Loucy (cell line): Measurements from ENCODE around the gene OTOS.

Experiments
- H2AFZ ChIP-seq: fragments of 200-600 bp; sonication (generic); 2 replicates; pipeline ENCODE4 v1.6.0; 2016; ENCODE audit warnings: antibody characterized with exemption, mild to moderate bottlenecking, low read length, moderate library complexity
- H3F3A ChIP-seq: fragments of 200-600 bp; 2 replicates; pipeline ENCODE4 v1.6.0; 2016; ENCODE audit warnings: antibody characterized with exemption, low read depth, mild to moderate bottlenecking
- H3K27me3 ChIP-seq: fragments of 200-600 bp; sonication (generic); 2 replicates; pipeline ENCODE4 v1.6.1; 2014; ENCODE audit warnings: low read length, mild to moderate bottlenecking; ENCODE audit not compliant: insufficient read depth, poor library complexity, severe bottlenecking
- H3K36me3 ChIP-seq: fragments of 200-600 bp; sonication (generic); 2 replicates; pipeline ENCODE4 v1.6.1; 2016; ENCODE audit warnings: low read length; ENCODE audit not compliant: insufficient read depth
- H3K4me1 ChIP-seq: fragments of 200-600 bp; sonication (generic); 2 replicates; pipeline ENCODE4 v1.5.1; 2014; ENCODE audit warnings: low read length, mild to moderate bottlenecking; ENCODE audit not compliant: insufficient read depth, poor library complexity, severe bottlenecking
- H3K4me2 ChIP-seq: fragments of 200-600 bp; sonication (generic); 2 replicates; pipeline ENCODE4 v1.6.0; 2014; ENCODE audit warnings: antibody characterized with exemption, low read length, low read depth, mild to moderate bottlenecking; ENCODE audit not compliant: poor library complexity, severe bottlenecking
- H3K4me3 ChIP-seq: fragments of 200-600 bp; sonication (generic); 2 replicates; pipeline ENCODE4 v1.5.1; 2014; ENCODE audit warnings: low read length, mild to moderate bottlenecking, mixed read lengths; ENCODE audit not compliant: poor library complexity, severe bottlenecking
- H3K79me2 ChIP-seq: fragments of 200-600 bp; sonication (generic); 2 replicates; pipeline ENCODE4 v1.6.1; 2014; ENCODE audit warnings: low read length; ENCODE audit not compliant: insufficient read depth
- H3K9ac ChIP-seq: fragments of 200-600 bp; sonication (generic); 2 replicates; pipeline ENCODE4 v1.6.0; 2014; ENCODE audit warnings: mild to moderate bottlenecking, low read depth, low read length, moderate library complexity; ENCODE audit not compliant: poor library complexity, severe bottlenecking
- H3K9me2 ChIP-seq: fragments of 200-600 bp; sonication (generic); replicated peaks from 2 replicates; pipeline ENCODE4 v1.6.1; 2016; ENCODE audit warnings: low read depth, low read length, mixed read lengths
- H3K9me3 ChIP-seq: fragments of 200-600 bp; sonication (generic); 2 replicates; pipeline ENCODE4 v1.6.1; 2014; ENCODE audit warnings: mild to moderate bottlenecking, antibody characterized with exemption, low read length, low read depth; ENCODE audit not compliant: insufficient read depth
- H4K20me1 ChIP-seq: fragments of 200-600 bp; sonication (generic); 2 replicates; pipeline ENCODE4 v1.6.0; 2014; ENCODE audit warnings: antibody characterized with exemption, low read length, mild to moderate bottlenecking; ENCODE audit not compliant: insufficient read depth, poor library complexity, severe bottlenecking
- EZH2phosphoT487 ChIP-seq: fragments of 200-600 bp; IDR thresholded peaks from 2 replicates; pipeline ENCODE4 v1.6.1; 2018; ENCODE audit warnings: antibody characterized with exemption, mild to moderate bottlenecking, moderate library complexity, borderline replicate concordance
- TF ChIP-seq, protein P1 (sequence below): fragments of 200-600 bp; sonication (generic); conservative IDR thresholded peaks from 2 replicates; pipeline ENCODE4 v1.5.1; 2014; ENCODE audit warnings: mild to moderate bottlenecking, antibody characterized with exemption, low read length

Gene OTOS

DNA sequence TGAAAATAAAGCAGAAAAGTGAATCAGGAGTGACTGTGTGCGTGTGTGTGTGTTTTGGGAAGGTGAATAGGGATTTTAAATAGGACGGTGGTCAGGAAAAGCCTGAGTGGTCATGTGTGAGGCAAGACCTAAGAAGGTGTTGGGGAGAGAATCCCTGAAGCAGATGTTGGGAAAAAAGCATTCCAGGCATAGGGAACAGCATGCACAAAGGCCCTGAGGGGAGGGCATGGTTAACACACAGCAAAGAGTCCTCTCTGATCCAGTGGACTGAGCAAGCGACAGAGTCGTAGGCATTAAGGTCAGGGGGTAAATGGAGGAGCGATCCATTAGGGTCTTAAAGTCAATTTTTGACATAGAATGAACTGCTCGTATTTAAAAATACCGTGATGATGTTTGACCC lies 34.0 kb upstream of the OTOS start:
- H3K36me3 ChIP-seq = no peaks in the 10 kb centered on the region
- no peak overlapping the region for H3K4me3 ChIP-seq
- no peak overlapping the region for H3K4me2 ChIP-seq
- H3K4me1 ChIP-seq = no peaks in the 10 kb centered on the region
- peaks cover 7% of the 10 kb centered on the region; the same call in 1 of the 2 replicates for H3K9me3 ChIP-seq
- no peaks in the 10 kb centered on the region for H3K27me3 ChIP-seq
- no peaks in the 10 kb centered on the region for H3K9me2 ChIP-seq
- no peaks in the 10 kb centered on the region for H3K79me2 ChIP-seq
- H3F3A ChIP-seq = no peaks in the 10 kb centered on the region
- TF ChIP-seq, protein P1, sequence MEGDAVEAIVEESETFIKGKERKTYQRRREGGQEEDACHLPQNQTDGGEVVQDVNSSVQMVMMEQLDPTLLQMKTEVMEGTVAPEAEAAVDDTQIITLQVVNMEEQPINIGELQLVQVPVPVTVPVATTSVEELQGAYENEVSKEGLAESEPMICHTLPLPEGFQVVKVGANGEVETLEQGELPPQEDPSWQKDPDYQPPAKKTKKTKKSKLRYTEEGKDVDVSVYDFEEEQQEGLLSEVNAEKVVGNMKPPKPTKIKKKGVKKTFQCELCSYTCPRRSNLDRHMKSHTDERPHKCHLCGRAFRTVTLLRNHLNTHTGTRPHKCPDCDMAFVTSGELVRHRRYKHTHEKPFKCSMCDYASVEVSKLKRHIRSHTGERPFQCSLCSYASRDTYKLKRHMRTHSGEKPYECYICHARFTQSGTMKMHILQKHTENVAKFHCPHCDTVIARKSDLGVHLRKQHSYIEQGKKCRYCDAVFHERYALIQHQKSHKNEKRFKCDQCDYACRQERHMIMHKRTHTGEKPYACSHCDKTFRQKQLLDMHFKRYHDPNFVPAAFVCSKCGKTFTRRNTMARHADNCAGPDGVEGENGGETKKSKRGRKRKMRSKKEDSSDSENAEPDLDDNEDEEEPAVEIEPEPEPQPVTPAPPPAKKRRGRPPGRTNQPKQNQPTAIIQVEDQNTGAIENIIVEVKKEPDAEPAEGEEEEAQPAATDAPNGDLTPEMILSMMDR = no peak
- no peak for TF ChIP-seq EZH2phosphoT487
- no peak overlapping the region for H3K9ac ChIP-seq
- H2AFZ ChIP-seq = no peak overlapping the region
- no peaks in the 10 kb centered on the region for H4K20me1 ChIP-seq

DNA sequence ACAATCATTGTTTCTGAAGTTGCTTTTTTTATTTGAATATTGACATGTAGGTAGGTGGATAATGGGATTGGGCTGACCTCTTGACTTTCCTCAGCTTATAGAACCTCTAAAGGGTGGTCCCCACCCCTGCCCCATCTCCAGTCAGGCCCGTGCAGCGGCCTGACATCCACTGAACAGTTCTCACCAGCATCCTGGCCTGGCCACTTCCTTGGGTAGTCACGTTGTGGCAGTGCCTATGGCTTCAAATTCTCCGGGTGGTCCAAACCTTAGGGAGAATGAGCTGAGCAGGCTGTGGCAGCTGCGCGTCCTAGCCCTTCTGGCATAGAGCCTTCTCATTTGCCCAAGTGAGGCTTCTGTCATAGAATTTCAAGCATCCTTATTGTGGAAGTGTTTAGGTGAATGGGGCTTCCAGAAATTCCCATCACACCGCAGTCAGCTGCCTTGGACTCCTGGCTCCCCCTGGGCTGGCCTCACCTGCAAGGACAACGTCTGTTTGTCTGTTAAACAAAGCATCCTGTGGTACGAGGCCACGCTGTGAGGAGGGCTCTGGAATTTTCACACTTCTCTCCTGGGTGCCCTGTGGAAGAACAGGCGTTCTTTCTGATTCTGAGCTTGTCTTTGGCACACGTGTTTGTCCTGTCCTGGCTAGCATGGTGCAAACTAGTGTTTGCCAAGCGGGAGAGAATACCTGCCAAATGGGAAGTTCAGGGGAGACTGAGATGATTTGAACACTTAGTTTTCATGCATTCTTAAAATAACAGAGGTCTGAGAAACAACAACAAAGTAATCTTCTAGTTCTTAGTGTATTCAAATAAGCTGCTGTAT lies 31.8 kb upstream of the OTOS start:
- Histone ChIP-seq H2AFZ (no peak overlapping the region), H3K4me2 (no peak overlapping the region), H3K4me1 (no peaks in the 10 kb centered on the region), H3K27me3 (no peaks in the 10 kb centered on the region), H3K9me2 (no peaks in the 10 kb centered on the region), H4K20me1 (no peaks in the 10 kb centered on the region), H3K9ac (no peak overlapping the region), H3K79me2 (no peaks in the 10 kb centered on the region), H3K4me3 (no peak overlapping the region), H3K36me3 (no peaks in the 10 kb centered on the region), H3K9me3 (peaks cover 11% of the 10 kb centered on the region; the same call in 1 of the 2 replicates), H3F3A (no peaks in the 10 kb centered on the region)
- TF ChIP-seq, protein P1 = no peak
- no peak for TF ChIP-seq EZH2phosphoT487

DNA sequence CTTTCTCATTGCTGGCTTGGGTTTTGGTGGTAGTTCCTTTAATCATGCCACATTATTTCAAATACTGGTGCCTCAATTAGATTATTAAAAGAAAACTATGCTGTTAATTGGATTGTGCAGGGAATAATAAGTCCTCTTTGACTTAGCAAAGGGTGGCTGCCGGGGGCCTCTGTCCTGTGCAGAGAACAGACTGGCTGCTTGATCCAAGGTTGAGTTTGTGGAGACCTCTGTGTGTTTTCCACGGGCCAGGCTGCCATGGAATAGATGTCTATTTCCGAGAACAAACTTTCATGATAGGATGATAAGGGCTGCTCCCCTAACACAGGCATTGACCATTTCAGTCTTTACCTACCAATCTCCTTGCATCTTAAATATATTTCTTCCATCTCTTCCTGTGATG lies 30.4 kb upstream of the OTOS start:
- Histone ChIP-seq H3K27me3 (no peaks in the 10 kb centered on the region), H3K4me3 (no peak overlapping the region), H4K20me1 (no peaks in the 10 kb centered on the region), H3K4me2 (no peak overlapping the region), H3K4me1 (no peaks in the 10 kb centered on the region), H3K36me3 (no peaks in the 10 kb centered on the region), H3K9me3 (peaks cover 11% of the 10 kb centered on the region; the same call in 1 of the 2 replicates), H3K79me2 (no peaks in the 10 kb centered on the region), H3K9ac (no peak overlapping the region), H3K9me2 (no peaks in the 10 kb centered on the region), H2AFZ (no peak overlapping the region), H3F3A (no peaks in the 10 kb centered on the region)
- TF ChIP-seq EZH2phosphoT487 = no peak
- TF ChIP-seq, protein P1 = no peak
